WTC11 (cell line): ENCODE results near the gene CAMTA1. TPM values are rescaled to one million over a fixed set of nuclear protein-coding genes. Genes with fewer than 3 reads are reported as not detected.

Experiments
- AR ChIP-seq: fragments of 250-450 bp; sonication (Bioruptor Pico); IDR thresholded peaks from 2 replicates; pipeline ENCODE4 v1.9.0; 2021; ENCODE audit warnings: mild to moderate bottlenecking
- ARID4B ChIP-seq: sonication (generic); formaldehyde crosslinking; IDR thresholded peaks from 2 replicates; pipeline ENCODE4 v1.8.0; 2023; ENCODE audit warnings: missing genetic modification reagents, mild to moderate bottlenecking, borderline replicate concordance
- CREM ChIP-seq: sonication (generic); formaldehyde crosslinking; IDR thresholded peaks from 2 replicates; pipeline ENCODE4 v1.8.1; 2022; ENCODE audit warnings: mild to moderate bottlenecking, missing genetic modification reagents, moderate library complexity
- CTCF ChIP-seq: fragments of 200-600 bp; IDR thresholded peaks from 2 replicates; pipeline ENCODE4 v1.8.0; 2022; ENCODE audit warnings: antibody characterized with exemption
- FOXJ3 ChIP-seq: sonication (generic); formaldehyde crosslinking; IDR thresholded peaks from 2 replicates; pipeline ENCODE4 v1.9.0; 2021; ENCODE audit warnings: missing genetic modification reagents, mild to moderate bottlenecking, borderline replicate concordance
- HMGA2 ChIP-seq: fragments of 250-450 bp; sonication (Bioruptor Pico); IDR thresholded peaks from 2 replicates; pipeline ENCODE4 v1.4.0; 2021; ENCODE audit warnings: mild to moderate bottlenecking, moderate library complexity
- MLX ChIP-seq: sonication (generic); formaldehyde crosslinking; IDR thresholded peaks from 2 replicates; pipeline ENCODE4 v1.8.1; 2023; ENCODE audit warnings: mild to moderate bottlenecking, missing genetic modification reagents, moderate library complexity
- PRDM15 ChIP-seq: sonication (generic); formaldehyde crosslinking; IDR thresholded peaks from 2 replicates; pipeline ENCODE4 v1.8.0; 2022; ENCODE audit warnings: missing genetic modification reagents
- PREB ChIP-seq: sonication (generic); formaldehyde crosslinking; IDR thresholded peaks from 2 replicates; pipeline ENCODE4 v1.8.1; 2022; ENCODE audit warnings: mild to moderate bottlenecking, missing genetic modification reagents, moderate library complexity, borderline replicate concordance
- SP1 ChIP-seq: sonication (generic); formaldehyde crosslinking; conservative IDR thresholded peaks from 2 replicates; pipeline ENCODE4 v1.8.1; 2022; ENCODE audit warnings: missing genetic modification reagents
- TEAD1 ChIP-seq: sonication (generic); formaldehyde crosslinking; IDR thresholded peaks from 2 replicates; pipeline ENCODE4 v1.8.0; 2022; ENCODE audit warnings: mild to moderate bottlenecking, missing genetic modification reagents
- total RNA-seq: library from RNA; stranded (reverse); gene quantifications from 3 replicates; pipeline ENCODE4 v1.2.3, GENCODE V29; 2021

CAMTA1 gene
- total RNA-seq, 1 experiment from 2014 or later, result 86.4 TPM

GRCh38 chr1:6909857-6910256 lies 124.6 kb downstream of the CAMTA1 start (continued):
- TF ChIP-seq ARID4B (CRISPR knock-in tag) (no peak), CTCF (no peak), PREB (CRISPR knock-in tag) (no peak), AR (CRISPR knock-in tag) (no peak), HMGA2 (CRISPR knock-in tag) (no peak), TEAD1 (CRISPR knock-in tag) (no peak), CREM (CRISPR knock-in tag) (no peak), MLX (CRISPR knock-in tag) (no peak), PRDM15 (CRISPR knock-in tag) (no peak), SP1 (CRISPR knock-in tag) (no peak), FOXJ3 (no peak)
